Measurements from ENCODE around the gene TMEM97.

- TF ChIP-seq GATA3 (IDR thresholded peaks at IDR 0.05; ENCODE audit: low read depth, low read length) (no peak), GATA2 (IDR thresholded peaks at IDR 0.05; ENCODE audit: low read depth, low read length) (no peak)
Measured at GRCh38 chr17:28325211-28325610, 6.2 kb downstream of the TMEM97 start.
